Gastroesophageal sphincter (tissue), 2 donors: ENCODE data around the gene RNASET2.

Experiments used
- POLR2A ChIP-seq, 2 donors: fragments of 450-650 bp; IDR thresholded peaks; one replicate each; pipeline ENCODE4 v1.6.1; 2017; ENCODE audit warnings: antibody characterized with exemption in 2 of 2, mild to moderate bottlenecking in 2 of 2, moderate library complexity in 1 of 2
- POLR2AphosphoS5 ChIP-seq: sonication (generic); formaldehyde crosslinking; IDR thresholded peaks from one replicate; pipeline ENCODE4 v1.6.1; 2017; ENCODE audit warnings: antibody characterized with exemption

- TF ChIP-seq POLR2AphosphoS5 (no peak), POLR2A (IDR thresholded peaks at IDR 0.05) (no peak)
Measured at GRCh38 chr6:166905505-166906134, 50.7 kb downstream of the RNASET2 start.
